Liver (tissue), 3 donors: ENCODE data around the gene SMTNL2.

ENCODE experiments used
- CTCF ChIP-seq: fragments of 150-350 bp; IDR thresholded peaks from 2 replicates; pipeline ENCODE4 v1.5.1; 2017; ENCODE audit warnings: improper control_type of control experiment, low read depth, low read length; ENCODE audit not compliant: missing input control
- EGR1 ChIP-seq, 2 donors: IDR thresholded peaks; 2 replicates each; pipeline ENCODE4 v1.6.1; 2016 to 2018; ENCODE audit warnings: antibody characterized with exemption in 2 of 2, low read depth in 2 of 2
- FOXA1 ChIP-seq: IDR thresholded peaks from 2 replicates; pipeline ENCODE4 v1.6.1; 2016; ENCODE audit warnings: antibody characterized with exemption
- GABPA ChIP-seq, 2 donors: IDR thresholded peaks in 1 of 2; conservative IDR thresholded peaks in 1 of 2; 2 replicates each; pipeline ENCODE4 v1.6.1; 2016; ENCODE audit warnings: antibody characterized with exemption in 2 of 2, mild to moderate bottlenecking in 1 of 2, moderate library complexity in 1 of 2
- JUND ChIP-seq, 2 donors: IDR thresholded peaks; 2 replicates each; pipeline ENCODE4 v1.6.1; 2016; ENCODE audit warnings: antibody characterized with exemption in 2 of 2
- MAX ChIP-seq: IDR thresholded peaks from 2 replicates; pipeline ENCODE4 v1.6.1; 2016; ENCODE audit warnings: antibody characterized with exemption
- RAD21 ChIP-seq, 2 donors: IDR thresholded peaks; 2 replicates each; pipeline ENCODE4 v1.6.1; 2016; ENCODE audit warnings: antibody characterized with exemption in 2 of 2, mild to moderate bottlenecking in 2 of 2
- REST ChIP-seq: IDR thresholded peaks from 2 replicates; pipeline ENCODE4 v1.6.1; 2016; ENCODE audit warnings: antibody characterized with exemption, mild to moderate bottlenecking
- RXRA ChIP-seq, 2 donors: IDR thresholded peaks; 2 replicates each; pipeline ENCODE4 v1.6.1; 2017 to 2018; ENCODE audit warnings: antibody characterized with exemption in 2 of 2, mild to moderate bottlenecking in 1 of 2
- SP1 ChIP-seq: IDR thresholded peaks from 2 replicates; pipeline ENCODE4 v1.6.1; 2018; ENCODE audit warnings: antibody characterized with exemption, mild to moderate bottlenecking
- TAF1 ChIP-seq: conservative IDR thresholded peaks from 2 replicates; pipeline ENCODE4 v1.6.1; 2016; ENCODE audit warnings: antibody characterized with exemption, mild to moderate bottlenecking
- YY1 ChIP-seq: IDR thresholded peaks from 2 replicates; pipeline ENCODE4 v1.6.1; 2016; ENCODE audit warnings: antibody characterized with exemption, mild to moderate bottlenecking
- ZBTB33 ChIP-seq: IDR thresholded peaks from 2 replicates; pipeline ENCODE4 v1.6.1; 2016; ENCODE audit warnings: antibody characterized with exemption
- donor health status: healthy.
- donor health status: healthy.

- TF ChIP-seq REST (no peak), EGR1 (IDR thresholded peaks at IDR 0.05; ENCODE audit: low read depth in 2 of 2) (no peak), TAF1 (no peak), CTCF (no peak), MAX (no peak), RAD21 (IDR thresholded peaks at IDR 0.05) (no peak), ZBTB33 (no peak), SP1 (no peak), YY1 (no peak), GABPA (IDR thresholded peaks at IDR 0.05 in 1 of 2, conservative IDR thresholded peaks at IDR 0.05 in 1 of 2) (no peak), JUND (IDR thresholded peaks at IDR 0.05) (no peak), FOXA1 (no peak), RXRA (IDR thresholded peaks at IDR 0.05) (no peak)
Observed at GRCh38 chr17:4540687-4541327, 43.5 kb upstream of the SMTNL2 start.
